Cardiac fibroblast (primary cell): ENCODE data around the gene PTBP3.

Source experiments
- DNase-seq, 2 donors: peaks; one replicate each; pipeline versions ENCODE4 v3.0.0 to v3.0.0-alpha.2; 2010; ENCODE audit warnings: low read depth in 2 of 2
- H3K4me3 ChIP-seq, 2 donors: replicated peaks in 1 of 2; 1 replicate in 1 of 2; 2 replicates in 1 of 2; pipeline ENCODE4 v1.5.1; 2011; ENCODE audit warnings: low read depth in 2 of 2, low read length in 2 of 2, mild to moderate bottlenecking in 2 of 2, moderate library complexity in 1 of 2
- CTCF ChIP-seq: IDR thresholded peaks from one replicate; pipeline ENCODE4 v1.5.1; 2011; ENCODE audit warnings: low read depth, mild to moderate bottlenecking, low read length, inconsistent platforms

PTBP3 gene

DNA sequence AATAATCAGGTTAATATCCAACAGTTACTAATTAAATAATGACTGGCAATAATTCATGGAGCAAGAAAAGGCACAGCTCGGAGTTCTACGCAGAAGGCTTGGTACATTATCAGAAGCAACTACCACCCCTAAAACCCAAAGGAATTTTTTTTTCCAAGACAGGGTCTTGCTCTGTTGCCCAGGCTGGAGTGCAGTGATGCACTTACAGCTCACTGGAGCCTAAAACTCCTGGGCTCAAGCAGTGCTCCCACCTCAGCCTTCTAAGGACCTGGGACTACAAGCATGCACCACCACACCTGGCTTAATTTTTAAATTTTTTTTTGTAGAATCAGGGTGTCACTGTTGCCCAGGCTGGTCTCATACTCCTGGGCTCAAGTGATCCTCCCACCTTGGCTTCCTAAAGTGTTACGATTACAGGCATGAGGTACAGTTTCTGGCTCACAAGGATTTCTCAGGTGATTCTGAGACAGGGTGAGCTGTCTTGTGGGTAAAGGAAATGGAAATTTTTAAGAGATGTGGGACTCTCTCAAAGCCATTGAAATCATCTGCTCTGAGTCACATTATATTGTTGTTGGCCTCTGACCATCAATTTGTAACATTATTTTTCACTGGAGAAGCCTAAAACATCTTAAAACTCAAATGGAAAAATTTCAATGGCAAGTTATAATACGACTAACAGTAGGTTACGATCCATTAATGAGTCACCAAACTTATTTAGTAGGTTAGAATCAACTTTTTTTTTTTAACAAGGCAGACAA, 26.8 kb upstream of the PTBP3 start:
- no peak for TF ChIP-seq CTCF
- no peak overlapping the region for H3K4me3 ChIP-seq
- DNase-seq, result peak in 1 of 2 donors; percentile 87

DNA sequence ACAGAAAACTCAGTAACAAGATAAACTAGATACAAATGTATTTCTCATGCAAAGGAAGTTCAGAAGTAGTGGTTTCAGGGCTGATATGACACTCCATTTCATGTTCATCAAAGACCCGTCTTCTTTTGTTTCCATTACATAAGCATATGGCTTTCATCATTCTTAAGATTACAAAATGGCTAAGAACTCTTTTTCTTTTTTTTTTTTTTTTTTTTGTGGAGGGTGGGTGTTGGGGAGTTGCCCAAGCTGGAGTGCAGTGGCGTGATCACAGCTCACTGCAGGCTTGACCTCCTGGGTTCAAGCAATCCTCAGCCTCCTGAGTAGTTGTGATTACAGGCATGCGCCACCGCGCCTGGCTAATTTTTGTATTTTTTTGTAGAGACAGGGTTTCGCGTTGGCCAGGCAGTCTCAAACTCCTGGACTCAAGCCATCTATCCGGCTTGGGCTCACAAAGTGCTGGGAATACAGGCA, 22.0 kb upstream of the PTBP3 start:
- peak; percentile 20 to 51 for DNase-seq
- H3K4me3 ChIP-seq, result no peak overlapping the region
- TF ChIP-seq CTCF, result no peak

- no peak for TF ChIP-seq CTCF
- no peak for DNase-seq
- no peak overlapping the region for H3K4me3 ChIP-seq
Measured at GRCh38 chr9:112354081-112354743, 20.8 kb upstream of the PTBP3 start.

DNA sequence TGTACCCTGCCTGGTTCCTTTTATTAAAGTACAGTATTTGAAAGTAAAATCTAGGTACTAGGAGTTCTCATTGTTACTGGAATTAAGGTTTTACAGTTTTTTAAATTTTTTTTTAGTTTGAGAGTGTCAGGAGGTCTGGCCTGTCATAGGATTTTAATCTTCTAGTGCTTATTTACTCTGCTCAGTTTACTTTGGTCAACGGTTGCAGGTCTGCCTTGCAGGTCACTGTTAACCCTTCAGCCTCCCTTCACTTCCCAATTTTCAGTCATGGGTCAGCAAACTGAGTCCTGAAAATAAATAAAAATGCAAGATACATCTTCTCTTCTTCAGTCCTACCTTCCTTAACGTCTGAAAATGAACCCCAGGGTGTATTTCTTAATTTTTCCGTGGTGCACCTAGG, 18.8 kb upstream of the PTBP3 start:
- DNase-seq, result no peak
- H3K4me3 ChIP-seq, result no peak overlapping the region
- no peak for TF ChIP-seq CTCF

DNA sequence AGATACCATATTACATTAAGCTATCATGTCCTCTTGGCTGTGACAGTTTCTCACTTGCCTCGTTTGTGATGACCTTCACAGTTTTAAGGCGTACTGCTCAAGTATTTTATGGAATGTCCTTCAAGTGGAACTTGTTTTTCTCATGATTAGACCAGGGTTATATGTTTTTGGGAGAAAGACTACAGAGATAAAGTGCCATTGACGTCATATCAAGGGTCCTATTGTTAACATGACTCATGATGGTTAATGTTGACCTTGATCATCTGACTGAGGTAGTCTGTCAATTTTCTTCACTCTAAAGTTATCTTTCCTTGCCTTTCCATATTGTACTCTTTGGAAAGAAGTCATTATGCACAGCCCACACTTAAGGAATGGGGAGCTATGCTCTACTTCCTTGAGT, 17.8 kb upstream of the PTBP3 start:
- no peak for TF ChIP-seq CTCF

DNA sequence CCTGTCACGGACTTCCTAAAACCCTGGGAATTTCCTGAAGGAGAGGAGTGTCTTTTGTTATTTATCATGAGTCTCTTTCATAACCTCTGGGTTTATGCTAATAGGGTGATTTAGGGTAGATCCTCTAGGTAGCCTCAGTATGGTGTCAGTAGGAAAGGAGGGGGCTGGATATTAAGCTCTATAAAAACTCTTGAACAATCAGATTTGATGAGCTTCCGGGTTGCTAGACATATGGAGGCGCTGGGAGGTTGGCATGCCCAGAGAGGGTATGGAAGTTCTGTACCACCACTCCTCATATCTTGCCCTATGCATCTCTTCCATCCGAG, 15.6 kb upstream of the PTBP3 start:
- no peak for TF ChIP-seq CTCF
- DNase-seq, result no peak
- peak overlapping the region in 1 of 2 donors; percentile 53 for H3K4me3 ChIP-seq

More for the DNA sequence above, 17.8 kb upstream of the PTBP3 start:
- no peak for DNase-seq
- no peak overlapping the region for H3K4me3 ChIP-seq
